ENCODE data around the gene MAB21L4.

MAB21L4 gene

GRCh38 chr2:240864475-240864874, 31.5 kb downstream of the MAB21L4 start:
- no peak for DNase-seq (ENCODE audit: extremely low read depth, low read depth)
- TF ChIP-seq, protein P1, sequence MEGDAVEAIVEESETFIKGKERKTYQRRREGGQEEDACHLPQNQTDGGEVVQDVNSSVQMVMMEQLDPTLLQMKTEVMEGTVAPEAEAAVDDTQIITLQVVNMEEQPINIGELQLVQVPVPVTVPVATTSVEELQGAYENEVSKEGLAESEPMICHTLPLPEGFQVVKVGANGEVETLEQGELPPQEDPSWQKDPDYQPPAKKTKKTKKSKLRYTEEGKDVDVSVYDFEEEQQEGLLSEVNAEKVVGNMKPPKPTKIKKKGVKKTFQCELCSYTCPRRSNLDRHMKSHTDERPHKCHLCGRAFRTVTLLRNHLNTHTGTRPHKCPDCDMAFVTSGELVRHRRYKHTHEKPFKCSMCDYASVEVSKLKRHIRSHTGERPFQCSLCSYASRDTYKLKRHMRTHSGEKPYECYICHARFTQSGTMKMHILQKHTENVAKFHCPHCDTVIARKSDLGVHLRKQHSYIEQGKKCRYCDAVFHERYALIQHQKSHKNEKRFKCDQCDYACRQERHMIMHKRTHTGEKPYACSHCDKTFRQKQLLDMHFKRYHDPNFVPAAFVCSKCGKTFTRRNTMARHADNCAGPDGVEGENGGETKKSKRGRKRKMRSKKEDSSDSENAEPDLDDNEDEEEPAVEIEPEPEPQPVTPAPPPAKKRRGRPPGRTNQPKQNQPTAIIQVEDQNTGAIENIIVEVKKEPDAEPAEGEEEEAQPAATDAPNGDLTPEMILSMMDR (IDR thresholded peaks at IDR 0.05; ENCODE audit: low read depth, low read length): no peak

DNA sequence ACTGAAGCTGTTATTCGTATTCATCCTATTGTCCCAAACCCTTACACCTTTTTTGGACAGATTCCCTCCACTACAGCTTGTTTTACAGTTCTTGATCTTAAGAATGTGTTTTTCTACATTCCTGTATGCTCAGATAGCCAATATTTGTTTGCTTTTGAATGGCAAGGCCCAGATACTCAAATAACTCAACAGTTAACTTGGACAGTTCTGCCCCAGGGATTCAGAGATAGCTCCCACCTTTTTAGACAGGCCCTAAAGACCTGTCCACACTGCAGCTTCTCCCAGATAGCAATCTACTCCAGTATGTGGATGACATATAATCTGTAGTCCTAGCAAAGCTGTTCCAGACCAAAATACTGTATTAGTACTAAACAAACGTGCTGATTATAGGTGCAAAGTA, 34.4 kb downstream of the MAB21L4 start:
- DNase-seq (ENCODE audit: extremely low read depth, low read depth): no peak
- TF ChIP-seq, protein P1 (IDR thresholded peaks at IDR 0.05; ENCODE audit: low read depth, low read length): no peak

DNA sequence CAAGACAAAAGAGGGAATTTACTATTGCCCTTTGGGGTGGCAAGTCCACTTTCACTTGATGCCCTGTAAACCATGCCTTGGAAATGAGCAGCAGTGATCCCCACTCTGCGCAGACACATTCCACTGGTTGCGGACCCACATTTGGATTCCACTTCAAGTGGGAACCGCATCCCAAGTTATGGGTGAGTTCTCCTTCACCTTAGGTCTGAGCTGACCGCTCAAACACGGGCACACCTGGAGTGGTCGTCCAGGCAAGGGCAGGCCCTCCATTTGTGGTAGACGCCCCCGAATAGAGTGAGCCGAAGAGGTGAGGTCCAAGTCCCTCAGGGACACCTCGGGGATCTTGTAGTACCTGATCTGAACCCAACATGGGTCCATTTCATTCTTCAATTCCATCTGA, 37.1 kb downstream of the MAB21L4 start:
- TF ChIP-seq, protein P1 (IDR thresholded peaks at IDR 0.05; ENCODE audit: low read depth, low read length): no peak
- DNase-seq (ENCODE audit: extremely low read depth, low read depth): no peak

DNA sequence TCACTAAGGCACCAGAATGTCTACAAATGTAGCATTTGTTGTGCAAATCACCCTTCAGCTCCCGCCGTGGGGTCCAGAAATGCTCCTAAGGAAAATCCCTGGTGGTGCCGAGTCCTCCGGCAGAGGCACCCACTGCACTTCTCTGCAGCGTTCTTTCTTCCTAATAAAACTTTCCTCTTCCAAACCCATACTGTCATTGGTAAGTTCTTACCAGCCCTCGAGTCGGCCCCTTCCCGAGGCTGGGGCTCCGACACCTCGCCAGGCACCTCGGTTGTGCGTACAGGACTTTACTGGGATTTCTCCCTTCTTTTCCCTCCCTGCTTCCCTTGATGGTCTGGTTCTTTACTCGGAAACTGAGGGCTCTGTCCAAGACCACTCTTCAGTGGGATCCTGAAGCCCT, 37.6 kb downstream of the MAB21L4 start:
- TF ChIP-seq, protein P1 (IDR thresholded peaks at IDR 0.05; ENCODE audit: low read depth, low read length): no peak
- DNase-seq (ENCODE audit: extremely low read depth, low read depth): no peak

GRCh38 chr2:240857039-240858008, 38.6 kb downstream of the MAB21L4 start:
- DNase-seq (ENCODE audit: extremely low read depth, low read depth): no peak
- TF ChIP-seq, protein P1 (IDR thresholded peaks at IDR 0.05; ENCODE audit: low read depth, low read length): no peak

DNA sequence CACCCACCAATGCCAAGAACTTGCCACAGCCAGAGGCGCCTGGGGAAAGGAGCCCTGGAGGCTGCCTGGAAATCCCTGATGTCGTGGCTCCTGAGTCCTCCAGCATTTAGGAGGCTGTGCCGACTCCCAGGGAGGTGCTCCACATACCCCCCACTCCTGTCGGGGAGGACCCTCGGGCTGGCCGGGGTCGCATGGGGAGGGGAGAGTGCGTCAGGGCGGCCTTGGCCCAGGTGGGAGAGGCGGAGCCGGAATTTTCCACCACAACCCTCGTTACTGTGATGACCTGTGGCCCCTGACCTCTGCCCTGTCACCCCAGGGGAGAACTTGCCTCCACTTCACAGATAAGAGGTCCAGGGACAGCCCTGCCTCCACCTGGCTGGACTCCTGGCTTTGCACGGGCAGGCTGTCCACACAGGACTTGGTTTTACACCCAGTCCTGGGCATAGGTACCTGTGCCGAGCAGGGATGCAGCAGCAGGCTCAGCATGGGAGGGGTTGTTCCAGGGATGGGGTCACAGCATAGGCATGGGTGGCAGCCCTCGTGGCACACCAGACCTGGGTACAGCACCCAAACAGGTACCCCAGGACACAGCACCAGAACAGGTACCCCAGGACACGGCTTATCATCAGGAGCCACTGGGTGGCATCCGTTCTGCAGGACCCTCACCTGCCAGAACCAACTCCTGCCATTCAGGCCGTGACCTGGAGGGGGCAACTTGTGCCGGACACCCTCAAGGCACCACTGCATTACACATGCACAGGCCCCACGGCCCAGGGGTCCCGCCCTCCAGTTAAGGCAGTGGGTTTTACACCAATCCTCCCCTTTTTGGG, 39.6 kb downstream of the MAB21L4 start:
- TF ChIP-seq, protein P1 (IDR thresholded peaks at IDR 0.05; ENCODE audit: low read depth, low read length): peak; percentile 12
- no peak for DNase-seq (ENCODE audit: extremely low read depth, low read depth)

GRCh38 chr2:240855670-240856069, 40.3 kb downstream of the MAB21L4 start:
- DNase-seq (ENCODE audit: extremely low read depth, low read depth): no peak
- TF ChIP-seq, protein P1 (IDR thresholded peaks at IDR 0.05; ENCODE audit: low read depth, low read length): no peak
